Liver (tissue), 9 donors: ENCODE measurements around the gene C6orf89. TPM values are rescaled to one million over a fixed set of nuclear protein-coding genes. Genes with fewer than 3 reads are reported as not detected.

Experiments
- DNase-seq: peaks from one replicate; pipeline ENCODE4 v3.0.0-alpha.2; 2017; ENCODE audit warnings: low spot score
- H3K27ac ChIP-seq, 2 donors: one replicate each; pipeline ENCODE4 v1.7.0; 2013; ENCODE audit warnings: inconsistent platforms in 2 of 2, low read length in 2 of 2, control low read depth in 1 of 2, low read depth in 1 of 2, mild to moderate bottlenecking in 1 of 2
- H3K27me3 ChIP-seq, 4 donors: one replicate each; pipeline versions ENCODE4 v1.6.1 to v1.7.0; 2013; ENCODE audit warnings: low read length in 3 of 4, inconsistent platforms in 1 of 4, mild to moderate bottlenecking in 1 of 4, moderate library complexity in 1 of 4; ENCODE audit not compliant: control insufficient read depth in 4 of 4, insufficient read depth in 4 of 4
- H3K36me3 ChIP-seq, 4 donors: one replicate each; pipeline versions ENCODE4 v1.6.1 to v1.7.0; 2013; ENCODE audit warnings: low read length in 3 of 4, mild to moderate bottlenecking in 3 of 4, low read depth in 1 of 4, moderate library complexity in 1 of 4; ENCODE audit not compliant: control insufficient read depth in 4 of 4, insufficient read depth in 3 of 4
- H3K4me1 ChIP-seq, 4 donors: one replicate each; pipeline versions ENCODE4 v1.6.1 to v1.7.0; 2013; ENCODE audit warnings: low read length in 3 of 4, mild to moderate bottlenecking in 3 of 4, moderate library complexity in 1 of 4; ENCODE audit not compliant: control insufficient read depth in 4 of 4, insufficient read depth in 4 of 4
- H3K4me3 ChIP-seq, 3 donors: one replicate each; pipeline versions ENCODE4 v1.6.1 to v1.7.0; 2013; ENCODE audit warnings: low read length in 3 of 3, control low read depth in 1 of 3, low read depth in 1 of 3, mild to moderate bottlenecking in 1 of 3
- H3K9ac ChIP-seq, 2 donors: one replicate each; pipeline ENCODE4 v1.7.0; 2013; ENCODE audit warnings: low read length in 2 of 2, mild to moderate bottlenecking in 2 of 2, moderate library complexity in 2 of 2, control low read depth in 1 of 2, low read depth in 1 of 2
- H3K9me3 ChIP-seq, 4 donors: one replicate each; pipeline versions ENCODE4 v1.6.1 to v1.7.0; 2013; ENCODE audit warnings: low read length in 3 of 4; ENCODE audit not compliant: control insufficient read depth in 4 of 4
- ATF3 ChIP-seq: IDR thresholded peaks from 2 replicates; pipeline ENCODE4 v1.6.1; 2016; ENCODE audit warnings: antibody characterized with exemption
- EGR1 ChIP-seq, 2 donors: IDR thresholded peaks; 2 replicates each; pipeline ENCODE4 v1.6.1; 2016 to 2018; ENCODE audit warnings: antibody characterized with exemption in 2 of 2, low read depth in 2 of 2
- FOXA1 ChIP-seq: IDR thresholded peaks from 2 replicates; pipeline ENCODE4 v1.6.1; 2016; ENCODE audit warnings: antibody characterized with exemption
- FOXA2 ChIP-seq: IDR thresholded peaks from 2 replicates; pipeline ENCODE4 v1.6.1; 2016; ENCODE audit warnings: antibody characterized with exemption
- HNF4A ChIP-seq, 2 donors: conservative IDR thresholded peaks; 2 replicates each; pipeline ENCODE4 v1.6.1; 2016; ENCODE audit warnings: antibody characterized with exemption in 2 of 2, mild to moderate bottlenecking in 2 of 2
- HNF4G ChIP-seq: IDR thresholded peaks from 2 replicates; pipeline ENCODE4 v1.6.1; 2016; ENCODE audit warnings: antibody characterized with exemption
- JUND ChIP-seq, 2 donors: IDR thresholded peaks; 2 replicates each; pipeline ENCODE4 v1.6.1; 2016; ENCODE audit warnings: antibody characterized with exemption in 2 of 2
- MAX ChIP-seq: IDR thresholded peaks from 2 replicates; pipeline ENCODE4 v1.6.1; 2016; ENCODE audit warnings: antibody characterized with exemption
- NR2F2 ChIP-seq: IDR thresholded peaks from 2 replicates; pipeline ENCODE4 v1.6.1; 2016; ENCODE audit warnings: antibody characterized with exemption
- RAD21 ChIP-seq, 2 donors: IDR thresholded peaks; 2 replicates each; pipeline ENCODE4 v1.6.1; 2016; ENCODE audit warnings: antibody characterized with exemption in 2 of 2, mild to moderate bottlenecking in 2 of 2
- RXRA ChIP-seq, 2 donors: IDR thresholded peaks; 2 replicates each; pipeline ENCODE4 v1.6.1; 2017 to 2018; ENCODE audit warnings: antibody characterized with exemption in 2 of 2, mild to moderate bottlenecking in 1 of 2
- TAF1 ChIP-seq: conservative IDR thresholded peaks from 2 replicates; pipeline ENCODE4 v1.6.1; 2016; ENCODE audit warnings: antibody characterized with exemption, mild to moderate bottlenecking
- WGBS: extraction: QIAGEN DNeasy Blood & Tissue Kit; methylation state at CpG from one replicate; pipeline ENCODE4 v1.1.7; 2013; 5-methylcytosine and 5-hydroxymethylcytosine counted together
- polyA plus RNA-seq, 2 donors: library from polyadenylated mRNA; stranded (reverse) in 1 of 2; unstranded in 1 of 2; fragments of 200-250 nt in 1 of 2; fragments of >200 nt in 1 of 2; fragmentation: Nextera tagmentation in 1 of 2; extraction: Ambion mirVana in 1 of 2; gene quantifications; one replicate each; pipeline versions ENCODE4 v1.2.1 to v1.2.3, GENCODE V29; 2013 to 2015
- total RNA-seq, 2 donors: library from RNA; depleted of rRNA; stranded (reverse); fragments of >200 nt; gene quantifications; one replicate each; pipeline ENCODE4 v1.2.3, GENCODE V29; 2014
- TF ChIP-seq, protein P1 (sequence below): IDR thresholded peaks from 2 replicates; pipeline ENCODE4 v1.6.1; 2016; ENCODE audit warnings: antibody characterized with exemption, mild to moderate bottlenecking
- TF ChIP-seq, protein P2 (sequence below): fragments of 150-350 bp; IDR thresholded peaks from 2 replicates; pipeline ENCODE4 v1.5.1; 2017; ENCODE audit warnings: improper control_type of control experiment, low read depth, low read length; ENCODE audit not compliant: missing input control
- TF ChIP-seq, protein P3 (sequence below): IDR thresholded peaks from 2 replicates; pipeline ENCODE4 v1.6.1; 2016; ENCODE audit warnings: antibody characterized with exemption
- donor health status: healthy.
- donor health status: healthy.
- donor health status: healthy.
- donor health status: healthy.
- donor health status: healthy.

C6orf89 gene
- total and polyA plus RNA-seq, 4 donors, result 14.0 to 27.2 (median 21.0) TPM

DNA sequence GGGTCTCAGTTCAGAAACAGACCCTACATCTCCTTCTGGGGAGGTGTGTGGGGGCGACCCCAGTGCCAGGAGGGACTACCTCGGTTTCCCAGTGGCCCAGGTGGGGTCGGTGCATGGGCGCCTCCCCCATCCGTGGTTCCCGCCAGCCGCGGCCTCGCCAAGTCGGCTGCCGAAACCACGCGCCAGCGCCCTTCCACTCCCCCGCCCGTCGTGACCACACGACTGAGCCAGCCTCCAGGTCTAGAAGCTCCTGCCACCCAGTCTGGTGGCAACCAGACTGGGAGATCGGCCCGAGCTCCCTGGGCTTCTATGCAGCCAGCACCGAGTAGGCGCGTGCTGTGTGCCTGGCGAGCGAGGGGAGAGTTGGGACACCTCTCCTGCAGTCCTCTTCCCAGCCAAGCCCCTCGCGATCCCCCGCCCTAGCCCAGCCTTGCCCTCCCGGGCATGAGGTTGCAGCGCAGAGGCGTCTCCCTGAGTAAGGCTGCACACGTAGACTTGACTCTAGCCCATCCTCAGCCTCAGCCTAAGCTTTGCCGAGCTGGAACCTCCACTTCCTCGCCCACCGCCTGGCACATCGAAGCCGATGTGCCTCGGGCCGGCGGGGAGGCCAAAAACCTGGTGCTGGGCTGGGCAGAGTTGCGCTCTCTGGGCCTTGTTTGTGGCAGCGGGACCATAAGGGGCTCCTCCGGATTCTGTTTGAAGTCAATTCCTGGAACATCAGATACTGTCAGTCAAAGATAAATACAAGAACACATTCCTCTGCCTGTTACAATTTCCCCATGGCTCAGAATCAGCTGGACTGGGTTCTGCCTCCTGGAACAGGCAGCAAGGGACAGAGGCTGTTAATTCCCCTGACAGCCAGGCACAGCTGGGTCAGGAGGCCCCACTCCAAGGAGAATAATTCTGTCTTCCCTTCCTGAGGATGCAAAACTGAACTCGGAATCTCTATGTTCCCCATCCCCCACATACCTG, 45.0 kb upstream of the C6orf89 start:
- Histone ChIP-seq H3K36me3 (no peaks in the 10 kb centered on the region), H3K27ac (no peak overlapping the region), H3K9ac (no peak overlapping the region), H3K4me3 (peak overlapping the region in 1 of 3 donors; percentile 53), H3K9me3 (no peaks in the 10 kb centered on the region), H3K27me3 (peaks cover 0 to 6% (median 2%) of the 10 kb centered on the region in 4 donors), H3K4me1 (peaks cover 6 to 19% (median 11%) of the 10 kb centered on the region in 4 donors)
- DNase-seq, result no peak
- TF ChIP-seq, protein P1, sequence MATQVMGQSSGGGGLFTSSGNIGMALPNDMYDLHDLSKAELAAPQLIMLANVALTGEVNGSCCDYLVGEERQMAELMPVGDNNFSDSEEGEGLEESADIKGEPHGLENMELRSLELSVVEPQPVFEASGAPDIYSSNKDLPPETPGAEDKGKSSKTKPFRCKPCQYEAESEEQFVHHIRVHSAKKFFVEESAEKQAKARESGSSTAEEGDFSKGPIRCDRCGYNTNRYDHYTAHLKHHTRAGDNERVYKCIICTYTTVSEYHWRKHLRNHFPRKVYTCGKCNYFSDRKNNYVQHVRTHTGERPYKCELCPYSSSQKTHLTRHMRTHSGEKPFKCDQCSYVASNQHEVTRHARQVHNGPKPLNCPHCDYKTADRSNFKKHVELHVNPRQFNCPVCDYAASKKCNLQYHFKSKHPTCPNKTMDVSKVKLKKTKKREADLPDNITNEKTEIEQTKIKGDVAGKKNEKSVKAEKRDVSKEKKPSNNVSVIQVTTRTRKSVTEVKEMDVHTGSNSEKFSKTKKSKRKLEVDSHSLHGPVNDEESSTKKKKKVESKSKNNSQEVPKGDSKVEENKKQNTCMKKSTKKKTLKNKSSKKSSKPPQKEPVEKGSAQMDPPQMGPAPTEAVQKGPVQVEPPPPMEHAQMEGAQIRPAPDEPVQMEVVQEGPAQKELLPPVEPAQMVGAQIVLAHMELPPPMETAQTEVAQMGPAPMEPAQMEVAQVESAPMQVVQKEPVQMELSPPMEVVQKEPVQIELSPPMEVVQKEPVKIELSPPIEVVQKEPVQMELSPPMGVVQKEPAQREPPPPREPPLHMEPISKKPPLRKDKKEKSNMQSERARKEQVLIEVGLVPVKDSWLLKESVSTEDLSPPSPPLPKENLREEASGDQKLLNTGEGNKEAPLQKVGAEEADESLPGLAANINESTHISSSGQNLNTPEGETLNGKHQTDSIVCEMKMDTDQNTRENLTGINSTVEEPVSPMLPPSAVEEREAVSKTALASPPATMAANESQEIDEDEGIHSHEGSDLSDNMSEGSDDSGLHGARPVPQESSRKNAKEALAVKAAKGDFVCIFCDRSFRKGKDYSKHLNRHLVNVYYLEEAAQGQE, result no peak
- no peak for TF ChIP-seq RXRA (IDR thresholded peaks at IDR 0.05)
- TF ChIP-seq EGR1 (IDR thresholded peaks at IDR 0.05; ENCODE audit: low read depth in 2 of 2), result no peak
- TF ChIP-seq JUND (IDR thresholded peaks at IDR 0.05), result no peak
- TF ChIP-seq, protein P2, sequence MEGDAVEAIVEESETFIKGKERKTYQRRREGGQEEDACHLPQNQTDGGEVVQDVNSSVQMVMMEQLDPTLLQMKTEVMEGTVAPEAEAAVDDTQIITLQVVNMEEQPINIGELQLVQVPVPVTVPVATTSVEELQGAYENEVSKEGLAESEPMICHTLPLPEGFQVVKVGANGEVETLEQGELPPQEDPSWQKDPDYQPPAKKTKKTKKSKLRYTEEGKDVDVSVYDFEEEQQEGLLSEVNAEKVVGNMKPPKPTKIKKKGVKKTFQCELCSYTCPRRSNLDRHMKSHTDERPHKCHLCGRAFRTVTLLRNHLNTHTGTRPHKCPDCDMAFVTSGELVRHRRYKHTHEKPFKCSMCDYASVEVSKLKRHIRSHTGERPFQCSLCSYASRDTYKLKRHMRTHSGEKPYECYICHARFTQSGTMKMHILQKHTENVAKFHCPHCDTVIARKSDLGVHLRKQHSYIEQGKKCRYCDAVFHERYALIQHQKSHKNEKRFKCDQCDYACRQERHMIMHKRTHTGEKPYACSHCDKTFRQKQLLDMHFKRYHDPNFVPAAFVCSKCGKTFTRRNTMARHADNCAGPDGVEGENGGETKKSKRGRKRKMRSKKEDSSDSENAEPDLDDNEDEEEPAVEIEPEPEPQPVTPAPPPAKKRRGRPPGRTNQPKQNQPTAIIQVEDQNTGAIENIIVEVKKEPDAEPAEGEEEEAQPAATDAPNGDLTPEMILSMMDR, result no peak
- no peak for TF ChIP-seq NR2F2
- no peak for TF ChIP-seq MAX
- WGBS, result 16% methylated on average over 44 of the region's 44 CpGs

GRCh38 chr6:36841756-36842155, 44.0 kb upstream of the C6orf89 start:
- Histone ChIP-seq H3K27me3 (peaks cover 0 to 6% (median 2%) of the 10 kb centered on the region in 4 donors), H3K4me3 (no peak overlapping the region), H3K36me3 (no peaks in the 10 kb centered on the region), H3K9ac (no peak overlapping the region), H3K4me1 (peaks cover 6 to 19% (median 11%) of the 10 kb centered on the region in 4 donors), H3K9me3 (no peaks in the 10 kb centered on the region), H3K27ac (no peak overlapping the region)
- 82% methylated on average over 2 of the region's 2 CpGs for WGBS
- DNase-seq, result no peak
- TF ChIP-seq EGR1 (IDR thresholded peaks at IDR 0.05; ENCODE audit: low read depth in 2 of 2) (no peak), ATF3 (no peak), HNF4G (no peak), FOXA2 (no peak), NR2F2 (no peak), RXRA (IDR thresholded peaks at IDR 0.05) (no peak), HNF4A (conservative IDR thresholded peaks at IDR 0.05) (no peak), MAX (no peak), TAF1 (no peak), RAD21 (IDR thresholded peaks at IDR 0.05) (no peak), FOXA1 (no peak)
- TF ChIP-seq, protein P3, sequence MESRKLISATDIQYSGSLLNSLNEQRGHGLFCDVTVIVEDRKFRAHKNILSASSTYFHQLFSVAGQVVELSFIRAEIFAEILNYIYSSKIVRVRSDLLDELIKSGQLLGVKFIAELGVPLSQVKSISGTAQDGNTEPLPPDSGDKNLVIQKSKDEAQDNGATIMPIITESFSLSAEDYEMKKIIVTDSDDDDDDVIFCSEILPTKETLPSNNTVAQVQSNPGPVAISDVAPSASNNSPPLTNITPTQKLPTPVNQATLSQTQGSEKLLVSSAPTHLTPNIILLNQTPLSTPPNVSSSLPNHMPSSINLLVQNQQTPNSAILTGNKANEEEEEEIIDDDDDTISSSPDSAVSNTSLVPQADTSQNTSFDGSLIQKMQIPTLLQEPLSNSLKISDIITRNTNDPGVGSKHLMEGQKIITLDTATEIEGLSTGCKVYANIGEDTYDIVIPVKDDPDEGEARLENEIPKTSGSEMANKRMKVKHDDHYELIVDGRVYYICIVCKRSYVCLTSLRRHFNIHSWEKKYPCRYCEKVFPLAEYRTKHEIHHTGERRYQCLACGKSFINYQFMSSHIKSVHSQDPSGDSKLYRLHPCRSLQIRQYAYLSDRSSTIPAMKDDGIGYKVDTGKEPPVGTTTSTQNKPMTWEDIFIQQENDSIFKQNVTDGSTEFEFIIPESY, result no peak
- TF ChIP-seq, protein P1, result no peak
- TF ChIP-seq, protein P2, result no peak
